GM19397 (cell line): ENCODE results near the gene IFITM1.
"Not testable (repeated sequence)": the region's sequence is repeated elsewhere in the genome, so short reads cannot be mapped to it uniquely, and the experiment has no call there.

ENCODE experiments used
- ATAC-seq: cut with Tn5 transposase; IDR thresholded peaks from one replicate; pipeline ENCODE4 v1.9.1; 2021; ENCODE audit warnings: mild to moderate bottlenecking, moderate library complexity; ENCODE audit not compliant: unreplicated experiment

The IFITM1 gene

GRCh38 chr11:293852-294661 lies 19.8 kb upstream of the IFITM1 start:
- ATAC-seq: no peak

GRCh38 chr11:294780-295179 lies 19.1 kb upstream of the IFITM1 start:
- no peak for ATAC-seq

- ATAC-seq: no peak
Measured at GRCh38 chr11:295351-296170, 18.3 kb upstream of the IFITM1 start.

- no peak for ATAC-seq
Measured at GRCh38 chr11:296171-297050, 17.4 kb upstream of the IFITM1 start.

- no peak for ATAC-seq
Measured at GRCh38 chr11:297051-297585, 16.7 kb upstream of the IFITM1 start.

GRCh38 chr11:297586-298405 lies 16.0 kb upstream of the IFITM1 start:
- no peak for ATAC-seq

DNA sequence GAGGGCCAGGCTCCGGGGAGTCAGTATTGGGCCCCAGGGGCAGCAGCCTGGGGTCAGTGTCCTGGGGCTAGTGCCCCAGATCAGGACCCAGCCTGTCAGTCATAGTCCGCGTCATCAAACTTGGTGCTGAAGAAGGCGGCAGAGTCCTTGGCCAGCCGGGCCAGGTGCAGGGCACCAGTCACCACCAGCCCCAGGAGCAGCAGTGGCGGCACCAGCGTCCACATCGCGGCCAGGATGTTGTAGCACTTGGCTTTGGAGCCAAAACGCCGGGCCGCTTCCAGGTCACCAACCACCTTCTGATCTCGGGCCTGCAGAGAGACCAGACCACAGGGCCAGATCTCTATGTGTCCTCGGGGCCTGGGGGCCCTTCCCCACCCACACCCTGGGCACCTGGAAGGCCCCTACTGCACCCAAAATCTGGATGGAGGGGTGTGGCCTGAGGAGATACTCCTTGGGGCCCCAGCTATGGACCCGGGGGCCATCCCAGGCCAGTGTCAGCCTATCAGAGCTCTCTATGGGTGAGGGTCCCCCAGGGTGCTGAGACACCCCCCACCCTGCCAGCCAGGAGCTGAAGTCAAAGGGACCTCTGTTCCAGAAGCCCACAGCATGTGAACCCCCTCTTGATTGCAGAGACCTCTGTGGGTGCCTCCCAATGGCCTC lies 15.3 kb upstream of the IFITM1 start:
- no peak for ATAC-seq

GRCh38 chr11:299081-299891 lies 14.6 kb upstream of the IFITM1 start, which contains the start of gene IFITM5:
Gene IFITM5 (minus strand): TSS chr11:299526. CDS start chr11:299490, 36 bp downstream.
- no peak for ATAC-seq

GRCh38 chr11:299951-300735 lies 13.7 kb upstream of the IFITM1 start:
- no peak for ATAC-seq

DNA sequence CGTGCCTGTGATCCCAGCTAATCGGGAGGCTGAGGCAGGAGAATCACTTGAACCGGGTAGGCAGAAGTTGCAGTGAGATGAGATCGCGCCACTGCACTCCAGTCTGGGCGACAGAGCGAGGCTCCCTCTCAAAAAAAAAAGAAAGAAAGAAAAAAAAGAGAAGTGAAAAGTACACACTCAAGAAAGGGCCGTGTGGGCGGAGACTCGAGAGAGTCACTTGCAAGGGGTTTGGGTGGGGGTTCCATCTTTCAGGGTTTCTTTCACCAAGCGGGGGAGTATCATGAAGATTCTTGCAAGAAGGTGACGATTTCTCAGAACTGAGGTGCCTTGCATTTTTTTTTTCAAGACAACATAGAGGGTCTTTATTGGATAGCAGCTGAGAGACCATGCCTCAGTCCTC lies 10.5 kb upstream of the IFITM1 start:
- ATAC-seq: no peak

GRCh38 chr11:304061-304506 lies 9.8 kb upstream of the IFITM1 start:
- ATAC-seq: no peak

DNA sequence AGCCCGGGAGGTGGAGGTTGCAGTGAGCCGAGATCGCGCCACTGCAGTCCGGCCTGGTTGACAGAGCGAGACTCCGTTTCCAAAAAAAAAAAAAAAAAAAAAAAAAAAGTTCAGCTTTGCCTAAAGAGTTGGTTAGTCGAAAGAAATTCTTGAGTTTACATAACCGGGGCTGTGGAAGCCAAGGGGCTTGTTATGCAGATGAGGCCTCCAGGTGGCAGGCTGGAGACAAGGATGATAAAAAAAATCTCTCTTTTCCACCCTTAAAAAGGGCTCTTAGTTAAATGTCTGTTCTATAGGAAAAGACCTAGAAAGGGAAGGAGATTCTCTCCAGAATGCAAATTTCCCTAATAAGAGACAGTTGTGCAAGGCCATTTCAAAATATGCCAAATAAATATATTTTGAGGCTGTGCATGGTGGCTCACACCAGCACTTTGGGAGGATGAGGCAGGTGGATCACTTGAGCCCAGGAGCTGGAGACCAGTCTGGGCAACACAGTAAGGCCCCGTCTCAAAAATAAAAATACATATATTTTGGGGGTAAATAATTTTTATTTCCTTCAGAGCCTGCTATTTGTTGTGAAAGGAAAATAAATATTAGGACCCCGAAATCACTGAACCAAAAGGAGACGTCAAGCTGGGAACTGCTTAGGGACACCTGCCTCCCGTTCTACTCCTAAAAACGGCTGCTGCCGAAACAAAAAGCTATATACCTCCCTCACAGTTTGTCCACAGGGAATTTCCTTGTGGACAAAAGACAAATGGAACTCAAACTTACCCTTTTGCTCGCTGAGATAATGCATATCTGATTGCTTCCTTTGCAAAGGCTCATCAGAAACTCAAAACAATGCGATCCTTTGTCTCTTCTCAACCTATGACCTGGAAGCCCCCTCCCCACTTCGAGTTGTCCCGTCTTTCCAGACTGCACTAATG lies 8.7 kb upstream of the IFITM1 start:
- no peak for ATAC-seq

GRCh38 chr11:305844-306211 lies 8.0 kb upstream of the IFITM1 start:
- no peak for ATAC-seq

DNA sequence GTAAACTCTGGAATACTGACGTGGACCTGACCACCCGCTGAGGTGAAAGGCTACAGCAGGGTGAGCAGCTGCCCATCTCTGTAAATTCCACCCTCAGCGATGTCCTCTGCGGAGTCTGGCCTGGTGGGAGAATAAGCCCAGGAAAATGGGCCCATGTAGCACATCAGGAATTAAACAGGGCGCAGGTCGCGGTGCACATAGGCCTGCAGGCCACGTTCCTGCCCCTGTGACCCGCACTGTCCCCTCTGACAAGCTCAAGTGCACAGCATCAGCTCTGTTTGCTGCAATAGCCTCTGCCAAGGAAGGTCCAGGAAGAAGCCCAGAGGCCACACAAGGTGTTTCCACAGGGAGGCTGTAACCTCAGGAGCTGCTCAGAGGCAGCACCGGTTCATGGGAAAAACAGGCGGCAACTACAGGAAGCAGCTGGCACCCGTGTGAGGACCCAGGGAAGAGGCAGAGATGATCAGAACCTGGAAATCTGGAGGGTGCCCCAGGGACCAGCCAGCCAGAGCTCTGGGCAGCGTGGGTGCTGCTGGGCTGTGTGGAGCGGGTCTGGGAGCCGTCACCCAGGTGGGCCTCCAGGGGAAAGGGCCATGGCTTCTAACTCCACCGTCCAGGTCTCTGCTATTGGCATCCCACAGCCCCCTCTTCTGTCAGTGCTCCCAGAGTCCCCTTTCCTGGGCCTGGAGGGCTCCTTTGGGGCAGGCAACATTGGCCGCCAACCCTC lies 7.0 kb upstream of the IFITM1 start:
- no peak for ATAC-seq

GRCh38 chr11:307766-308708 lies 5.8 kb upstream of the IFITM1 start, which contains the start of gene IFITM2:
Gene IFITM2 (plus strand): TSS chr11:307816. CDS start chr11:308193, 377 bp downstream.
- ATAC-seq: not testable (repeated sequence)
